HepG2 (cell line): ENCODE results near the gene PTPRM. TPM values are rescaled to one million over a fixed set of nuclear protein-coding genes. Genes with fewer than 3 reads are reported as not detected.
A peak's percentile ranks its signal among the peaks of the same experiment; 100 is the strongest.

Source experiments
- ATAC-seq: fragments of 200-7000 bp; cut with Tn5 transposase; 3 replicates; pipeline ENCODE4 v1.9.1; 2020; ENCODE audit warnings: mild to moderate bottlenecking, moderate library complexity
- BruUV-seq: library from RNA; stranded (reverse); fragments of 400-500 nt; replicated peaks from 2 replicates; lab custom pipeline; 2021; lab: Mats Ljungman, UMichigan
- CTCF ChIA-PET: fragments of 300-600 bp; formaldehyde crosslinking; extraction: SDS; loops from one replicate; lab custom pipeline; 2021; ENCODE audit warnings: low total read pairs, inconsistent platforms, low intra/inter-chr PET ratio; lab: Yijun Ruan, JAX
- POLR2A ChIA-PET: fragments of 350-600 bp; sonication (Branson Sonifier 250); formaldehyde crosslinking; loops from one replicate; lab custom pipeline; 2020; ENCODE audit warnings: antibody characterized with exemption, inconsistent platforms; lab: Yijun Ruan, JAX
- DNase-seq: peaks from one replicate; pipeline ENCODE4 v3.0.0-alpha.2; 2015; ENCODE audit warnings: low spot score
- FAIRE-seq: peaks from 3 replicates; lab custom pipeline; 2011; peaks lifted over from hg19 to GRCh38; lab: Jason Lieb, UNC
- H2AFZ ChIP-seq: one replicate; pipeline ENCODE4 v1.6.1; 2011; ENCODE audit warnings: low read length, inconsistent platforms
- H3K27ac ChIP-seq: fragments of 300-600 bp; 3 replicates; pipeline ENCODE4 v1.8.0; 2011; ENCODE audit warnings: mixed run types, mild to moderate bottlenecking, mixed read lengths, low read length, inconsistent platforms; ENCODE audit not compliant: insufficient read depth; ENCODE audit errors: extremely low read length
- H3K27me3 ChIP-seq, 2 experiments: fragments of 200-600 bp in 1 of 2; 2 replicates in 1 of 2; 3 replicates in 1 of 2; pipeline versions ENCODE4 v1.6.0 to v1.8.0; 2011; ENCODE audit warnings: low read length in 2 of 2, mild to moderate bottlenecking in 2 of 2, moderate library complexity in 2 of 2, inconsistent platforms in 1 of 2; ENCODE audit not compliant: insufficient read depth in 2 of 2, control insufficient read depth in 1 of 2
- H3K36me3 ChIP-seq, 2 experiments: fragments of 200-600 bp in 1 of 2; replicated peaks in 1 of 2; 2 replicates in 1 of 2; 3 replicates in 1 of 2; pipeline versions ENCODE4 v1.5.1 to v1.8.0; 2011; ENCODE audit warnings: low read length in 2 of 2, inconsistent platforms in 1 of 2; ENCODE audit not compliant: insufficient read depth in 2 of 2, control insufficient read depth in 1 of 2
- H3K4me1 ChIP-seq: 2 replicates; pipeline ENCODE4 v1.5.1; 2012; ENCODE audit warnings: low read length, inconsistent platforms; ENCODE audit not compliant: insufficient read depth
- H3K4me2 ChIP-seq: 2 replicates; pipeline ENCODE4 v1.6.0; 2011; ENCODE audit warnings: low read depth, low read length, inconsistent platforms
- H3K4me3 ChIP-seq, 3 experiments: fragments of 200-600 bp in 1 of 3; sonication (generic), shearing (Covaris generic) in 1 of 3; replicated peaks in 1 of 3; 2 replicates each; pipeline ENCODE4 v1.5.1; 2011 to 2016; ENCODE audit warnings: low read length in 3 of 3, inconsistent platforms in 2 of 3, low read depth in 2 of 3, mild to moderate bottlenecking in 2 of 3, control low read depth in 1 of 3, mixed read lengths in 1 of 3; ENCODE audit not compliant: insufficient read depth in 1 of 3
- H3K79me2 ChIP-seq: one replicate; pipeline ENCODE4 v1.6.1; 2011; ENCODE audit warnings: low read length, inconsistent platforms; ENCODE audit not compliant: insufficient read depth
- H3K9ac ChIP-seq: 2 replicates; pipeline ENCODE4 v1.6.0; 2011; ENCODE audit warnings: mild to moderate bottlenecking, low read depth, low read length, inconsistent platforms; ENCODE audit not compliant: insufficient read depth
- H3K9me3 ChIP-seq: 2 replicates; pipeline ENCODE4 v1.5.1; 2012; ENCODE audit warnings: mild to moderate bottlenecking, low read length
- H4K20me1 ChIP-seq: 2 replicates; pipeline ENCODE4 v1.6.0; 2011; ENCODE audit warnings: inconsistent platforms, mild to moderate bottlenecking, low read length, moderate library complexity; ENCODE audit not compliant: insufficient read depth
- CBX2 ChIP-seq, 2 experiments: fragments of 200-600 bp in 1 of 2; sonication (generic); formaldehyde crosslinking in 1 of 2; IDR thresholded peaks; 2 replicates each; pipeline versions ENCODE4 v1.7.0 to v1.8.1; 2018 to 2022; ENCODE audit warnings: low read depth in 2 of 2, low read length in 1 of 2, mild to moderate bottlenecking in 1 of 2, missing genetic modification reagents in 1 of 2
- CBX5 ChIP-seq: sonication (generic); formaldehyde crosslinking; IDR thresholded peaks from 2 replicates; pipeline ENCODE4 v1.4.0; 2020; ENCODE audit warnings: missing genetic modification reagents, borderline replicate concordance
- DPF2 ChIP-seq: sonication (generic); formaldehyde crosslinking; IDR thresholded peaks from 2 replicates; pipeline ENCODE4 v1.4.0; 2020; ENCODE audit warnings: mild to moderate bottlenecking, low read depth, missing genetic modification reagents, borderline replicate concordance
- EEA1 ChIP-seq: sonication (generic); formaldehyde crosslinking; IDR thresholded peaks from 2 replicates; pipeline ENCODE4 v1.5.1; 2020; ENCODE audit warnings: mild to moderate bottlenecking, missing genetic modification reagents, borderline replicate concordance
- KLF12 ChIP-seq: sonication (generic); formaldehyde crosslinking; IDR thresholded peaks from 2 replicates; pipeline ENCODE4 v1.4.0; 2020; ENCODE audit warnings: missing genetic modification reagents, borderline replicate concordance
- SP2 ChIP-seq: sonication (generic); formaldehyde crosslinking; IDR thresholded peaks from 2 replicates; pipeline ENCODE4 v1.5.1; 2020; ENCODE audit warnings: mild to moderate bottlenecking, missing genetic modification reagents
- TEAD3 ChIP-seq: optimal IDR thresholded peaks from 2 replicates; pipeline ENCODE3; 2016; ENCODE audit warnings: borderline replicate concordance
- ZNF605 ChIP-seq: sonication (generic); formaldehyde crosslinking; IDR thresholded peaks from 2 replicates; pipeline ENCODE4 v1.8.0; 2022; ENCODE audit warnings: mild to moderate bottlenecking, missing genetic modification reagents
- WGBS: methylation state at CpG from one replicate; pipeline ENCODE4 v1.1.6; 2017; ENCODE audit warnings: low lambda C conversion rate; 5-methylcytosine and 5-hydroxymethylcytosine counted together
- in situ Hi-C: cut with HindIII; loops from 2 replicates; pipeline ENCODE4 v1.10.0; 2017; ENCODE audit warnings: low pct_unique_long_range_greater_than_20kb; ENCODE audit not compliant: extremely low pct_ligation_motif_present
- intact Hi-C: fragments of 100-400 bp; cut with micrococcal nuclease; formaldehyde crosslinking; loops from one replicate; pipeline ENCODE4 v1.10.0; 2022; ENCODE audit not compliant: unreplicated experiment
- polyA plus RNA-seq, 8 experiments: library from polyadenylated mRNA; depleted of rRNA in 3 of 8; stranded (reverse) in 7 of 8; unstranded in 1 of 8; fragments of >200 nt; fragmentation: Illumina TruSeq in 4 of 8; extraction: Trizol in 4 of 8; gene quantifications; 2 replicates each; pipeline versions ENCODE4 v1.2.1 to v1.2.3, GENCODE V29; 2011 to 2016; ENCODE audit warnings: low read depth in 4 of 8, missing spikeins in 1 of 8, mixed read lengths in 1 of 8; ENCODE audit not compliant: insufficient read depth in 1 of 8
- total RNA-seq, 5 experiments: library from RNA; depleted of rRNA; stranded (reverse); fragments of >200 nt; fragmentation: Illumina TruSeq; extraction: Trizol; gene quantifications; 2 replicates each; pipeline ENCODE4 v1.2.3, GENCODE V29; 2016; ENCODE audit warnings: low read depth in 1 of 5
- TF ChIP-seq, protein P1 (sequence below): IDR thresholded peaks from 2 replicates; pipeline ENCODE4 v1.4.0; 2020; ENCODE audit warnings: mild to moderate bottlenecking, missing genetic modification reagents

The PTPRM gene
- total and polyA plus RNA-seq, 2 of the 13 experiments (the other 11 are each of a cell fraction or from before 2014, with no cell fraction given) = 12.6 to 108 TPM

DNA sequence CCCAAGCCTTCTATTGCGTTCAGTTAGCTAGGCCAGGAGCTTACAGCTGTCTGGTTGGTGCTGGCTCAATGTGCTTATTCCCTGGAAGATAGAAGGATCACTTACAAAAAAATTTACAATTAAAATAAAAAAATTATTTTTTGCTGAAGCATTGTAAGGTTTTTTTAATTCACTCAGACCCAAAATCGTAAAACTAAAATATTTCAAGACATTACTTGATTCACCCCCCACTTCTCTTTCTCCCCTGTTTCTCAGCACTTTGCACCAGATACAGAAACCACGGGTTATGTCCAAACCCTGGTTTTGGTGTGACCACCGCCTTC is 911 bp upstream of the PTPRM start:
- FAIRE-seq (no peak), DNase-seq (no peak), ATAC-seq (no peak)
- H2AFZ ChIP-seq = no peak overlapping the region
- peak overlapping the region; percentile 66 to 92 (median 72) for H3K4me3 ChIP-seq
- H3K9me3 ChIP-seq = no peaks in the 10 kb centered on the region
- H3K4me2 ChIP-seq = peak overlapping the region; percentile 94
- CTCF ChIA-PET = interaction anchor here (2.2 kb wide), 1 partner anchor 293 kb away, joined by 11 read pairs; no protein-coding TSS in a partner anchor
- intact Hi-C loops (loop anchor here (2.0 to 5.0 kb wide), 3 partner anchors 107 to 293 kb away; no protein-coding TSS in a partner anchor), in situ Hi-C loops (loop anchor here (5.0 kb wide), 2 partner anchors 191 to 294 kb away; no protein-coding TSS in a partner anchor)
- POLR2A ChIA-PET = interaction anchor here (0.9 kb wide), 1 partner anchor 60 kb away, joined by 3 read pairs; no protein-coding TSS in a partner anchor
- no TSS peak for BruUV-seq
- peaks cover 21% of the 10 kb centered on the region for H3K79me2 ChIP-seq
- no peaks in the 10 kb centered on the region for H4K20me1 ChIP-seq
- 3% methylated on average over 4 of the region's 4 CpGs for WGBS
- H3K36me3 ChIP-seq = no peaks in the 10 kb centered on the region
- no peak overlapping the region for H3K27ac ChIP-seq
- TF ChIP-seq TEAD3 (CRISPR knock-in tag) = no peak
- TF ChIP-seq, protein P1, sequence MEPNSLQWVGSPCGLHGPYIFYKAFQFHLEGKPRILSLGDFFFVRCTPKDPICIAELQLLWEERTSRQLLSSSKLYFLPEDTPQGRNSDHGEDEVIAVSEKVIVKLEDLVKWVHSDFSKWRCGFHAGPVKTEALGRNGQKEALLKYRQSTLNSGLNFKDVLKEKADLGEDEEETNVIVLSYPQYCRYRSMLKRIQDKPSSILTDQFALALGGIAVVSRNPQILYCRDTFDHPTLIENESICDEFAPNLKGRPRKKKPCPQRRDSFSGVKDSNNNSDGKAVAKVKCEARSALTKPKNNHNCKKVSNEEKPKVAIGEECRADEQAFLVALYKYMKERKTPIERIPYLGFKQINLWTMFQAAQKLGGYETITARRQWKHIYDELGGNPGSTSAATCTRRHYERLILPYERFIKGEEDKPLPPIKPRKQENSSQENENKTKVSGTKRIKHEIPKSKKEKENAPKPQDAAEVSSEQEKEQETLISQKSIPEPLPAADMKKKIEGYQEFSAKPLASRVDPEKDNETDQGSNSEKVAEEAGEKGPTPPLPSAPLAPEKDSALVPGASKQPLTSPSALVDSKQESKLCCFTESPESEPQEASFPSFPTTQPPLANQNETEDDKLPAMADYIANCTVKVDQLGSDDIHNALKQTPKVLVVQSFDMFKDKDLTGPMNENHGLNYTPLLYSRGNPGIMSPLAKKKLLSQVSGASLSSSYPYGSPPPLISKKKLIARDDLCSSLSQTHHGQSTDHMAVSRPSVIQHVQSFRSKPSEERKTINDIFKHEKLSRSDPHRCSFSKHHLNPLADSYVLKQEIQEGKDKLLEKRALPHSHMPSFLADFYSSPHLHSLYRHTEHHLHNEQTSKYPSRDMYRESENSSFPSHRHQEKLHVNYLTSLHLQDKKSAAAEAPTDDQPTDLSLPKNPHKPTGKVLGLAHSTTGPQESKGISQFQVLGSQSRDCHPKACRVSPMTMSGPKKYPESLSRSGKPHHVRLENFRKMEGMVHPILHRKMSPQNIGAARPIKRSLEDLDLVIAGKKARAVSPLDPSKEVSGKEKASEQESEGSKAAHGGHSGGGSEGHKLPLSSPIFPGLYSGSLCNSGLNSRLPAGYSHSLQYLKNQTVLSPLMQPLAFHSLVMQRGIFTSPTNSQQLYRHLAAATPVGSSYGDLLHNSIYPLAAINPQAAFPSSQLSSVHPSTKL (CRISPR knock-in tag) = no peak
- 0 out of 2 replicates have a peak, but pooled peaks have one; percentile 68 for TF ChIP-seq CBX2 (IDR thresholded peaks at IDR 0.05; ENCODE audit: low read depth, low read length)
- no peak for TF ChIP-seq CBX2 (CRISPR knock-in tag; IDR thresholded peaks at IDR 0.05; ENCODE audit: low read depth)
- no peak for TF ChIP-seq ZNF605
- no peak for TF ChIP-seq SP2 (CRISPR knock-in tag)
- no peak for TF ChIP-seq DPF2 (CRISPR knock-in tag)
- 0 out of 2 replicates have a peak, but pooled peaks have one; percentile 1 for TF ChIP-seq EEA1 (CRISPR knock-in tag)
- TF ChIP-seq KLF12 (CRISPR knock-in tag) = no peak
- TF ChIP-seq CBX5 = no peak
- peaks cover 0 to 14% of the 10 kb centered on the region in 2 experiments; a peak in 2 of 5 replicates for H3K27me3 ChIP-seq
- peak overlapping the region; percentile 68; the same call in 1 of the 2 replicates for H3K9ac ChIP-seq
- peaks cover 38% of the 10 kb centered on the region for H3K4me1 ChIP-seq
